Liver (tissue), 3 donors: ENCODE measurements around the gene CBL.
A peak's percentile ranks its signal among the peaks of the same experiment; 100 is the strongest.

Experiments
- ATF3 ChIP-seq: IDR thresholded peaks from 2 replicates; pipeline ENCODE4 v1.6.1; 2016; ENCODE audit warnings: antibody characterized with exemption
- CTCF ChIP-seq: fragments of 150-350 bp; IDR thresholded peaks from 2 replicates; pipeline ENCODE4 v1.5.1; 2017; ENCODE audit warnings: improper control_type of control experiment, low read depth, low read length; ENCODE audit not compliant: missing input control
- HNF4G ChIP-seq: IDR thresholded peaks from 2 replicates; pipeline ENCODE4 v1.6.1; 2016; ENCODE audit warnings: antibody characterized with exemption
- TAF1 ChIP-seq: conservative IDR thresholded peaks from 2 replicates; pipeline ENCODE4 v1.6.1; 2016; ENCODE audit warnings: antibody characterized with exemption, mild to moderate bottlenecking
- ZBTB33 ChIP-seq: IDR thresholded peaks from 2 replicates; pipeline ENCODE4 v1.6.1; 2016; ENCODE audit warnings: antibody characterized with exemption
- donor health status: healthy.
- donor health status: healthy.

GRCh38 chr11:119322360-119322739 is 116.2 kb downstream of the CBL start:
- TF ChIP-seq CTCF: peak; percentile 19
- no peak for TF ChIP-seq HNF4G
- TF ChIP-seq ZBTB33: no peak
- no peak for TF ChIP-seq TAF1
- TF ChIP-seq ATF3: no peak
